H1 (cell line): ENCODE results near the gene RGS14. TPM values are rescaled to one million over a fixed set of nuclear protein-coding genes. Genes with fewer than 3 reads are reported as not detected.

Experiments
- CTCF ChIA-PET: fragments of 300-600 bp; sonication (Branson Sonifier 250); formaldehyde crosslinking; loops from one replicate; lab custom pipeline; 2021; ENCODE audit not compliant: partially characterized antibody; lab: Charles Lee
- POLR2A ChIA-PET: fragments of 300-600 bp; sonication (Branson Sonifier 250); formaldehyde crosslinking; loops from one replicate; lab custom pipeline; 2021; ENCODE audit warnings: inconsistent platforms; ENCODE audit not compliant: partially characterized antibody; lab: Charles Lee
- DNase-seq, 2 experiments: peaks; one replicate each; pipeline versions ENCODE4 v3.0.0 to v3.0.0-alpha.2; 2010 to 2022; ENCODE audit warnings: low spot score in 2 of 2, low read depth in 1 of 2, mixed read lengths in 1 of 2
- FAIRE-seq: peaks from 2 replicates; lab custom pipeline; 2011; peaks lifted over from hg19 to GRCh38; lab: Jason Lieb, UNC
- H2AFZ ChIP-seq: 2 replicates; pipeline ENCODE4 v1.8.1; 2012; ENCODE audit warnings: low read length, inconsistent platforms
- H2AK5ac ChIP-seq: 2 replicates; pipeline ENCODE4 v1.6.1; 2013; ENCODE audit warnings: low read depth, low read length
- H2BK120ac ChIP-seq: replicated peaks from 2 replicates; pipeline ENCODE3; 2013; ENCODE audit warnings: low read depth, low read length, inconsistent platforms
- H2BK12ac ChIP-seq: 2 replicates; pipeline ENCODE4 v1.6.1; 2013; ENCODE audit warnings: low read depth, low read length
- H2BK15ac ChIP-seq: 2 replicates; pipeline ENCODE4 v1.6.1; 2013; ENCODE audit warnings: low read length
- H2BK20ac ChIP-seq: 2 replicates; pipeline ENCODE4 v1.6.1; 2013; ENCODE audit warnings: low read length
- H2BK5ac ChIP-seq: 2 replicates; pipeline ENCODE4 v1.6.1; 2013; ENCODE audit warnings: low read depth, low read length
- H3K14ac ChIP-seq: 2 replicates; pipeline ENCODE4 v1.6.1; 2013; ENCODE audit warnings: inconsistent platforms; ENCODE audit not compliant: insufficient read length
- H3K18ac ChIP-seq: 2 replicates; pipeline ENCODE4 v1.6.1; 2013; ENCODE audit warnings: low read length; ENCODE audit errors: extremely low read depth
- H3K23ac ChIP-seq: 2 replicates; pipeline ENCODE4 v1.6.1; 2013; ENCODE audit warnings: inconsistent platforms; ENCODE audit not compliant: insufficient read length
- H3K23me2 ChIP-seq: 2 replicates; pipeline ENCODE4 v1.6.1; 2013; ENCODE audit warnings: low read depth, low read length
- H3K27ac ChIP-seq: 2 replicates; pipeline ENCODE4 v1.6.1; 2011; ENCODE audit warnings: low read depth, low read length, inconsistent platforms
- H3K27me3 ChIP-seq, 4 experiments: replicated peaks in 1 of 4; 1 replicate in 1 of 4; 2 replicates in 3 of 4; pipeline versions ENCODE4 v1.6.1 to v1.8.1; 2011 to 2013; ENCODE audit warnings: low read length in 3 of 4, mild to moderate bottlenecking in 3 of 4, inconsistent platforms in 2 of 4, mixed read lengths in 2 of 4, moderate library complexity in 1 of 4; ENCODE audit not compliant: control insufficient read depth in 3 of 4, insufficient read depth in 3 of 4; ENCODE audit errors: extremely low read depth in 1 of 4
- H3K36me3 ChIP-seq, 4 experiments: 2 replicates each; pipeline versions ENCODE4 v1.6.1 to v1.8.1; 2011 to 2013; ENCODE audit warnings: mild to moderate bottlenecking in 4 of 4, low read length in 3 of 4, moderate library complexity in 2 of 4, control low read depth in 1 of 4, inconsistent platforms in 1 of 4; ENCODE audit not compliant: insufficient read depth in 4 of 4, control insufficient read depth in 2 of 4
- H3K4ac ChIP-seq: replicated peaks from 2 replicates; pipeline ENCODE3; 2013; ENCODE audit warnings: low read length, low read depth, mixed read lengths, inconsistent platforms; ENCODE audit not compliant: insufficient read length
- H3K4me1 ChIP-seq, 4 experiments: replicated peaks in 1 of 4; 1 replicate in 1 of 4; 2 replicates in 3 of 4; pipeline versions ENCODE4 v1.6.1 to v1.8.1; 2011 to 2013; ENCODE audit warnings: low read length in 3 of 4, inconsistent platforms in 2 of 4, mixed read lengths in 1 of 4; ENCODE audit not compliant: insufficient read depth in 4 of 4, control insufficient read depth in 3 of 4
- H3K4me2 ChIP-seq, 2 experiments: 2 replicates each; pipeline versions ENCODE4 v1.6.1 to v1.8.1; 2011 to 2013; ENCODE audit warnings: low read depth in 2 of 2, low read length in 2 of 2, control low read depth in 1 of 2, inconsistent platforms in 1 of 2, mild to moderate bottlenecking in 1 of 2; ENCODE audit not compliant: insufficient read depth in 1 of 2
- H3K4me3 ChIP-seq, 4 experiments: fragments of 200-600, 300-600 bp in 1 of 4; sonication (generic), shearing (Covaris generic), sonication (Bioruptor Twin) in 1 of 4; 2 replicates each; pipeline versions ENCODE4 v1.5.1 to v1.8.1; 2011 to 2016; ENCODE audit warnings: low read length in 4 of 4, low read depth in 3 of 4, control low read depth in 2 of 4, inconsistent platforms in 2 of 4, mild to moderate bottlenecking in 2 of 4, mixed read lengths in 1 of 4, moderate library complexity in 1 of 4; ENCODE audit not compliant: insufficient read depth in 2 of 4; ENCODE audit errors: extremely low read depth in 1 of 4
- H3K56ac ChIP-seq: replicated peaks from 2 replicates; pipeline ENCODE3; 2013; ENCODE audit warnings: low read depth, mild to moderate bottlenecking, mixed read lengths, low read length, inconsistent platforms; ENCODE audit not compliant: insufficient read length
- H3K79me1 ChIP-seq: 2 replicates; pipeline ENCODE4 v1.6.1; 2013; ENCODE audit warnings: low read depth, low read length, control low read depth
- H3K79me2 ChIP-seq, 2 experiments: 2 replicates each; pipeline versions ENCODE4 v1.6.1 to v1.8.1; 2012 to 2013; ENCODE audit warnings: low read length in 2 of 2, mild to moderate bottlenecking in 2 of 2, inconsistent platforms in 1 of 2; ENCODE audit not compliant: insufficient read depth in 2 of 2, control insufficient read depth in 1 of 2
- H3K9ac ChIP-seq, 4 experiments: replicated peaks in 1 of 4; 1 replicate in 1 of 4; 2 replicates in 3 of 4; pipeline versions ENCODE4 v1.6.1 to v1.8.1; 2011 to 2013; ENCODE audit warnings: low read depth in 3 of 4, low read length in 3 of 4, control low read depth in 2 of 4, mild to moderate bottlenecking in 2 of 4, moderate library complexity in 2 of 4, inconsistent platforms in 1 of 4; ENCODE audit errors: extremely low read depth in 1 of 4
- H3K9me3 ChIP-seq, 2 experiments: 2 replicates each; pipeline versions ENCODE4 v1.6.1 to v1.8.1; 2012 to 2013; ENCODE audit warnings: mild to moderate bottlenecking in 2 of 2, moderate library complexity in 2 of 2, control low read depth in 1 of 2, inconsistent platforms in 1 of 2, low read depth in 1 of 2, low read length in 1 of 2, mixed read lengths in 1 of 2; ENCODE audit not compliant: insufficient read depth in 2 of 2
- H4K20me1 ChIP-seq, 2 experiments: replicated peaks in 1 of 2; 2 replicates each; pipeline versions ENCODE3 to v1.8.1; 2011 to 2013; ENCODE audit warnings: inconsistent platforms in 2 of 2, low read length in 2 of 2, mild to moderate bottlenecking in 1 of 2; ENCODE audit not compliant: insufficient read depth in 2 of 2, control insufficient read depth in 1 of 2
- H4K5ac ChIP-seq: 2 replicates; pipeline ENCODE4 v1.6.1; 2013; ENCODE audit warnings: low read length, low read depth, mixed read lengths, inconsistent platforms; ENCODE audit not compliant: insufficient read length
- H4K8ac ChIP-seq: 2 replicates; pipeline ENCODE4 v1.8.0; 2013; ENCODE audit warnings: mild to moderate bottlenecking, moderate library complexity, low read length, inconsistent platforms; ENCODE audit not compliant: insufficient read depth; ENCODE audit errors: extremely low read depth
- H4K91ac ChIP-seq: replicated peaks from 2 replicates; pipeline ENCODE3; 2013; ENCODE audit warnings: low read length, mixed read lengths, inconsistent platforms; ENCODE audit not compliant: insufficient read length
- BACH1 ChIP-seq: IDR thresholded peaks from 2 replicates; pipeline ENCODE4 v1.6.1; 2012; ENCODE audit warnings: low read length, improper control_type of control experiment
- CHD2 ChIP-seq: IDR thresholded peaks from 2 replicates; pipeline ENCODE4 v1.6.1; 2012; ENCODE audit warnings: low read length, improper control_type of control experiment
- EZH2 ChIP-seq: fragments of 200-600 bp; sonication (generic); IDR thresholded peaks from 2 replicates; pipeline ENCODE4 v1.7.1; 2012; ENCODE audit warnings: low read depth, mild to moderate bottlenecking, moderate library complexity, low read length, inconsistent platforms; ENCODE audit not compliant: severe bottlenecking
- KDM4A ChIP-seq: IDR thresholded peaks from one replicate; pipeline ENCODE4 v1.7.1; 2012; ENCODE audit warnings: low read depth, mild to moderate bottlenecking, moderate library complexity, low read length, inconsistent platforms; ENCODE audit not compliant: severe bottlenecking
- RBBP5 ChIP-seq: IDR thresholded peaks from 2 replicates; pipeline ENCODE4 v1.7.1; 2012; ENCODE audit warnings: low read depth, mild to moderate bottlenecking, inconsistent platforms, low read length, moderate library complexity, borderline replicate concordance
- RNF2 ChIP-seq: fragments of 200-900, 300-1000 bp; sonication (generic); IDR thresholded peaks from 2 replicates; pipeline ENCODE4 v1.7.1; 2016; ENCODE audit warnings: borderline replicate concordance, low read depth, mild to moderate bottlenecking, antibody characterized with exemption, low read length; ENCODE audit not compliant: poor library complexity, severe bottlenecking; ENCODE audit errors: missing control alignments
- SUZ12 ChIP-seq: fragments of 200-600 bp; sonication (generic); IDR thresholded peaks from 2 replicates; pipeline ENCODE4 v1.6.1; 2012; ENCODE audit warnings: mild to moderate bottlenecking, inconsistent platforms, low read length, moderate library complexity, mixed read lengths
- WGBS, 2 experiments: shearing (Covaris generic) in 1 of 2; methylation state at CpG; one replicate each; pipeline versions ENCODE4 v1.1.6 to v1.1.7; 2013 to 2015; ENCODE audit warnings: low lambda C conversion rate in 2 of 2, mixed read lengths in 2 of 2, inconsistent platforms in 1 of 2, low coverage in 1 of 2, missing lambda C conversion rate in 1 of 2; ENCODE audit not compliant: insufficient replicate concordance in 2 of 2, insufficient coverage in 1 of 2, insufficient read length in 1 of 2; ENCODE audit errors: extremely low coverage in 1 of 2, missing lambda C conversion rate in 1 of 2; 5-methylcytosine and 5-hydroxymethylcytosine counted together
- polyA plus RNA-seq, 7 experiments: library from polyadenylated mRNA; depleted of rRNA in 3 of 7; stranded (reverse) in 5 of 7; unstranded in 2 of 7; fragments of >200 nt in 5 of 7; fragments of 200-250 nt in 2 of 7; gene quantifications; 1 replicate in 5 of 7; 2 replicates in 1 of 7; 4 replicates in 1 of 7; pipeline versions ENCODE4 v1.2.1 to v1.2.3, GENCODE V29; 2011 to 2013; ENCODE audit warnings: missing spikeins in 2 of 7, mixed read lengths in 2 of 7
- total RNA-seq: library from RNA; stranded (reverse); fragmentation: NEBNext Ultra II Directional; extraction: Animal tissue kit (Norgen Biotek cat#: 25700); gene quantifications from 2 replicates; pipeline ENCODE4 v1.2.1, GENCODE V29; 2021

The RGS14 gene
- total and polyA plus RNA-seq, 2 of the 8 experiments (the other 6 are each of a cell fraction or from before 2014, with no cell fraction given), result 24.4 to 46.1 TPM

- H2BK15ac ChIP-seq, result peak overlapping the region; percentile 72; the same call in 1 of the 2 replicates
- H2AK5ac ChIP-seq, result no peak overlapping the region
- peak overlapping the region; percentile 6; the same call in 1 of the 2 replicates for H2BK20ac ChIP-seq
- CTCF ChIA-PET, result interaction anchor here (0.9 to 10.5 kb wide), 22 partner anchors 9 to 289 kb away, joined by 3 to 343 read pairs (median 14); partner anchors contain the start of genes GRK6, LMAN2, PRR7 and RGS14
- H2BK120ac ChIP-seq, result peak overlapping the region; percentile 45
- POLR2A ChIA-PET, result interaction anchor here (0.7 to 10.8 kb wide), 20 partner anchors 10 to 100 kb away, joined by 3 to 143 read pairs (median 4); partner anchors contain the start of genes GRK6, LMAN2, PDLIM7 and PRELID1
- H3K36me3 ChIP-seq, result no peaks in the 10 kb centered on the region
- no peaks in the 10 kb centered on the region for H4K20me1 ChIP-seq
- H2BK5ac ChIP-seq, result peak overlapping the region; percentile 56; the same call in 1 of the 2 replicates
- WGBS, 2 experiments, result 3% methylated on average over 60 of the region's 61 CpGs; no CpG with 5 or more reads in 1 of the 2 experiments
- peak overlapping the region; percentile 9 to 65 (median 48) for H3K4me3 ChIP-seq
- H2BK12ac ChIP-seq, result peak overlapping the region; percentile 80; the same call in 1 of the 2 replicates
- H3K27me3 ChIP-seq, result peaks cover 22 to 66% (median 44%) of the 10 kb centered on the region in 4 experiments
- H3K9ac ChIP-seq, result no peak overlapping the region; a peak in 2 of 7 replicates
- no peak overlapping the region for H3K14ac ChIP-seq
- FAIRE-seq (no peak), DNase-seq (peak in 1 of 2 experiments; percentile 74)
- H3K4ac ChIP-seq, result peak overlapping the region; percentile 54
- H3K18ac ChIP-seq, result peak overlapping the region; percentile 95
- H3K56ac ChIP-seq, result peak overlapping the region; percentile 6
- no peaks in the 10 kb centered on the region for H3K79me2 ChIP-seq
- H3K23me2 ChIP-seq, result peaks cover 13% of the 10 kb centered on the region; the same call in 1 of the 2 replicates
- no peak overlapping the region for H3K27ac ChIP-seq
- H3K4me1 ChIP-seq, result peaks cover 0 to 22% (median 14%) of the 10 kb centered on the region in 4 experiments; a peak in 5 of 7 replicates
- H3K4me2 ChIP-seq, result peak overlapping the region; percentile 82 to 93
- H3K79me1 ChIP-seq, result no peaks in the 10 kb centered on the region
- no peaks in the 10 kb centered on the region for H3K9me3 ChIP-seq
- peak overlapping the region; percentile 79 for H4K8ac ChIP-seq
- H3K23ac ChIP-seq, result no peak overlapping the region
- H4K91ac ChIP-seq, result peak overlapping the region; percentile 84
- peak overlapping the region; percentile 31; the same call in 1 of the 2 replicates for H2AFZ ChIP-seq
- peak overlapping the region; percentile 26 for H4K5ac ChIP-seq
- TF ChIP-seq EZH2, result peak; percentile 55
- no peak for TF ChIP-seq CHD2
- peak; percentile 23 for TF ChIP-seq KDM4A
- TF ChIP-seq RBBP5, result 0 out of 2 replicates have a peak, but pooled peaks have one; percentile 21
- TF ChIP-seq BACH1, result no peak
- peak; percentile 32 for TF ChIP-seq RNF2
- peak; percentile 32 for TF ChIP-seq SUZ12
These were observed 45.5 kb downstream of the RGS14 start for GRCh38 chr5:177403102-177403791.
